ENCODE results near the gene TTC23L.

TTC23L gene

DNA sequence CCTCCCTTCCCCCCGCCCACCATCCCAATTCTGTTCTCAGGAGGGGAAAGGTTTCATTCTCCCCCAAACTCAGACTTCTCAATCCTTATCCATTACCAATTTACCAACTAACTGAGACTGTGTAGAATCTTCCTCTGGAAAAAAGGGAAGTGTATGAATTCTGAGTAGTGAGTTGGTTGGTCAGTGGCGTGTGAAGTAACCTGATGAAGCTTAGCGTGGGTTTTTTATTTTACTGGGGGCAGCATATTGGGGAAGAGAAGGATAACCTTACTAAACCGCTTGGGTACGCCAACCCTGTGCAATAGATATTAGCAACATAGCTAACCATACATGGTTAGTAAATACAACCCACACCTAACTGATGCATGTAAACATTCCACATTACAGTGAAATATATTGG is 89.3 kb downstream of the TTC23L start:
- TF ChIP-seq, protein P1, sequence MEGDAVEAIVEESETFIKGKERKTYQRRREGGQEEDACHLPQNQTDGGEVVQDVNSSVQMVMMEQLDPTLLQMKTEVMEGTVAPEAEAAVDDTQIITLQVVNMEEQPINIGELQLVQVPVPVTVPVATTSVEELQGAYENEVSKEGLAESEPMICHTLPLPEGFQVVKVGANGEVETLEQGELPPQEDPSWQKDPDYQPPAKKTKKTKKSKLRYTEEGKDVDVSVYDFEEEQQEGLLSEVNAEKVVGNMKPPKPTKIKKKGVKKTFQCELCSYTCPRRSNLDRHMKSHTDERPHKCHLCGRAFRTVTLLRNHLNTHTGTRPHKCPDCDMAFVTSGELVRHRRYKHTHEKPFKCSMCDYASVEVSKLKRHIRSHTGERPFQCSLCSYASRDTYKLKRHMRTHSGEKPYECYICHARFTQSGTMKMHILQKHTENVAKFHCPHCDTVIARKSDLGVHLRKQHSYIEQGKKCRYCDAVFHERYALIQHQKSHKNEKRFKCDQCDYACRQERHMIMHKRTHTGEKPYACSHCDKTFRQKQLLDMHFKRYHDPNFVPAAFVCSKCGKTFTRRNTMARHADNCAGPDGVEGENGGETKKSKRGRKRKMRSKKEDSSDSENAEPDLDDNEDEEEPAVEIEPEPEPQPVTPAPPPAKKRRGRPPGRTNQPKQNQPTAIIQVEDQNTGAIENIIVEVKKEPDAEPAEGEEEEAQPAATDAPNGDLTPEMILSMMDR (conservative IDR thresholded peaks at IDR 0.05) = no peak
- H3K27ac ChIP-seq = peak overlapping the region; percentile 95; the same call in 1 of the 2 replicates

DNA sequence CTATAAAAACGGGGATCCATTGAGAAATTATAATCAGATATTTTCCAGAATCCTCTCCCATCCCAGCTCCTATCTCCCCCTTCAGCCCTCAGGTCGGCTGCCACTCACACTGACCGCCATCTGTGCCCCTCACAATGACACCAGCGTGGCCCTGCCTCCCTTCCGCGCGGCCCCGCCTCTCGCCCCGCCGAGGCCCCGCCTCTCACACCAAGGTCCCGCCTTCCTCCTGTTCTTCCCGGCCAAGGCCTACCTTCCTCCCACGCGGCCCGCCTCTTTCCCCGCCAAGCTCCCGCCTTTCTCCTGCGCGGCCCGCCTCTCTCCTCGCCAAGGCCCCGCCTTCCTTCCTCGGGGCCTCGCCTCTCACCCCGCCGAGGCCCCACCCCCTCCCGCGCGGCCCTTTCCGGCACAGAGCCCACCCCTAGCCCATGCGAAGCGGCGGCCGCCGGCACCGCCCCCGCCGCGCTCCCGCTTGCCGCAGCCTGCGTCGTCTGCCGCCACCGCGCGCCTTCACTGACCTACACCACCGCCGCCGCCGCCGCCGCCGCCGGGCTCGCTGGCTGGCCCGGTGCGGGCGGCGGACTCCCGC is 90.3 kb downstream of the TTC23L start, which contains the start of gene DNAJC21:
Gene DNAJC21 (plus strand): TSS at position 426 of the 586 bp plus-strand sequence. CDS start 261 bp downstream, outside the sequence.
- TF ChIP-seq, protein P1 (conservative IDR thresholded peaks at IDR 0.05) = no peak; the same call in 1 of the 2 replicates
- H3K27ac ChIP-seq = peak within 1 kb of the TSS; percentile 95

- H3K27ac ChIP-seq = peak overlapping the region; percentile 95
- TF ChIP-seq, protein P1 (conservative IDR thresholded peaks at IDR 0.05) = no peak
Observed at GRCh38 chr5:34929720-34930461, 90.9 kb downstream of the TTC23L start.

DNA sequence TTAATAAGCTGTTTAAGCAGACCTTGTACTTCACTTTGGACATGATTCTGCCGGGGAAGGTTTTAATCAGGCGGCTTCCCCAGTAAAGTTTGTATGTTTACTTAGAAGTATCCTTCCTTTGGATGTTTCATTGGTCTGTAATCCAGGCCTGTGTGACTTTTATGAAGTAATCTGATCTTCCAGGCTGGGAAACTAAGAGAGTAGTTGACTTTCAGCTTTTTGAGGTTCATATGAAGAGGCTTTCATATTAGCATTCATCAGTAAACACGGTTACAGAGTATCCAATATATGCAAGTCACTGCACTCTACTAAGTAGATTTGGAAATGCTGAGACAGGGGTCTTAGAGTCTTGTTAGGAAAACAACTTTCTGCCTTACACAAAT is 91.5 kb downstream of the TTC23L start:
- peak overlapping the region; percentile 95 for H3K27ac ChIP-seq
- TF ChIP-seq, protein P1 (conservative IDR thresholded peaks at IDR 0.05) = no peak

DNA sequence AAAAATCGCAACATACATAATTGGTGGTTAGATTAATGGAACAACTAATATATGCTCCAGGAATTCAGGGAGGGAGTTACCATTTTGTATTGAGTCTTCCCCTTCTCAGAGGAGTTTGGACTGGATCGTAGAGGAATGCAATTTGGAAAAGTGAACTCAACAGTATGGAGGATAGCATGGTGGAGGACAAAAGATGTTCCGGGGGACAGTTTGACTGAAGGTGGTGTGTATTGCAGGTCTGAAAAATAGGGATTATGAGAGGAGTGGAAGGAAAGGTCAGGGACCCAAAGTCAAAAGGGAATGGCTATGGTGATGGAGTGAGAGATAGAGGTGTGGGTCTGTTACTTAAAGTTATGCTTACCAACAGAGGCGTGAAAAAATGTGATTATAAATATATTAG is 91.9 kb downstream of the TTC23L start:
- peak overlapping the region; percentile 95 for H3K27ac ChIP-seq
- TF ChIP-seq, protein P1 (conservative IDR thresholded peaks at IDR 0.05) = no peak

- TF ChIP-seq, protein P1 (conservative IDR thresholded peaks at IDR 0.05) = no peak
- no peak overlapping the region for H3K27ac ChIP-seq
Observed at GRCh38 chr5:34932947-34933346, 94.0 kb downstream of the TTC23L start.

- TF ChIP-seq, protein P1 (conservative IDR thresholded peaks at IDR 0.05) = no peak
- no peak overlapping the region for H3K27ac ChIP-seq
Observed at GRCh38 chr5:34941936-34942335, 103.0 kb downstream of the TTC23L start.

Measured in VCaP (cell line).